HepG2 (cell line): ENCODE measurements around the gene DAB1. TPM values are rescaled to one million over a fixed set of nuclear protein-coding genes. Genes with fewer than 3 reads are reported as not detected.

Experiments used
- ATAC-seq: fragments of 200-7000 bp; cut with Tn5 transposase; 3 replicates; pipeline ENCODE4 v1.9.1; 2020; ENCODE audit warnings: mild to moderate bottlenecking, moderate library complexity
- BruUV-seq: library from RNA; stranded (reverse); fragments of 400-500 nt; replicated peaks from 2 replicates; lab custom pipeline; 2021; lab: Mats Ljungman, UMichigan
- CTCF ChIA-PET: fragments of 300-600 bp; formaldehyde crosslinking; extraction: SDS; loops from one replicate; lab custom pipeline; 2021; ENCODE audit warnings: low total read pairs, inconsistent platforms, low intra/inter-chr PET ratio; lab: Yijun Ruan, JAX
- POLR2A ChIA-PET: fragments of 350-600 bp; sonication (Branson Sonifier 250); formaldehyde crosslinking; loops from one replicate; lab custom pipeline; 2020; ENCODE audit warnings: antibody characterized with exemption, inconsistent platforms; lab: Yijun Ruan, JAX
- DNase-seq: peaks from one replicate; pipeline ENCODE4 v3.0.0-alpha.2; 2015; ENCODE audit warnings: low spot score
- FAIRE-seq: peaks from 3 replicates; lab custom pipeline; 2011; peaks lifted over from hg19 to GRCh38; lab: Jason Lieb, UNC
- H2AFZ ChIP-seq: one replicate; pipeline ENCODE4 v1.6.1; 2011; ENCODE audit warnings: low read length, inconsistent platforms
- H3K27ac ChIP-seq: fragments of 300-600 bp; 3 replicates; pipeline ENCODE4 v1.8.0; 2011; ENCODE audit warnings: mixed run types, mild to moderate bottlenecking, mixed read lengths, low read length, inconsistent platforms; ENCODE audit not compliant: insufficient read depth; ENCODE audit errors: extremely low read length
- H3K27me3 ChIP-seq, 2 experiments: fragments of 200-600 bp in 1 of 2; 2 replicates in 1 of 2; 3 replicates in 1 of 2; pipeline versions ENCODE4 v1.6.0 to v1.8.0; 2011; ENCODE audit warnings: low read length in 2 of 2, mild to moderate bottlenecking in 2 of 2, moderate library complexity in 2 of 2, inconsistent platforms in 1 of 2; ENCODE audit not compliant: insufficient read depth in 2 of 2, control insufficient read depth in 1 of 2
- H3K36me3 ChIP-seq, 2 experiments: fragments of 200-600 bp in 1 of 2; replicated peaks in 1 of 2; 2 replicates in 1 of 2; 3 replicates in 1 of 2; pipeline versions ENCODE4 v1.5.1 to v1.8.0; 2011; ENCODE audit warnings: low read length in 2 of 2, inconsistent platforms in 1 of 2; ENCODE audit not compliant: insufficient read depth in 2 of 2, control insufficient read depth in 1 of 2
- H3K4me1 ChIP-seq: 2 replicates; pipeline ENCODE4 v1.5.1; 2012; ENCODE audit warnings: low read length, inconsistent platforms; ENCODE audit not compliant: insufficient read depth
- H3K4me2 ChIP-seq: 2 replicates; pipeline ENCODE4 v1.6.0; 2011; ENCODE audit warnings: low read depth, low read length, inconsistent platforms
- H3K4me3 ChIP-seq, 3 experiments: fragments of 200-600 bp in 1 of 3; sonication (generic), shearing (Covaris generic) in 1 of 3; replicated peaks in 1 of 3; 2 replicates each; pipeline ENCODE4 v1.5.1; 2011 to 2016; ENCODE audit warnings: low read length in 3 of 3, inconsistent platforms in 2 of 3, low read depth in 2 of 3, mild to moderate bottlenecking in 2 of 3, control low read depth in 1 of 3, mixed read lengths in 1 of 3; ENCODE audit not compliant: insufficient read depth in 1 of 3
- H3K79me2 ChIP-seq: one replicate; pipeline ENCODE4 v1.6.1; 2011; ENCODE audit warnings: low read length, inconsistent platforms; ENCODE audit not compliant: insufficient read depth
- H3K9ac ChIP-seq: 2 replicates; pipeline ENCODE4 v1.6.0; 2011; ENCODE audit warnings: mild to moderate bottlenecking, low read depth, low read length, inconsistent platforms; ENCODE audit not compliant: insufficient read depth
- H3K9me3 ChIP-seq: 2 replicates; pipeline ENCODE4 v1.5.1; 2012; ENCODE audit warnings: mild to moderate bottlenecking, low read length
- H4K20me1 ChIP-seq: 2 replicates; pipeline ENCODE4 v1.6.0; 2011; ENCODE audit warnings: inconsistent platforms, mild to moderate bottlenecking, low read length, moderate library complexity; ENCODE audit not compliant: insufficient read depth
- CENPBD1 ChIP-seq: sonication (generic); formaldehyde crosslinking; IDR thresholded peaks from 2 replicates; pipeline ENCODE4 v1.8.0; 2022; ENCODE audit warnings: missing genetic modification reagents, low read depth, mild to moderate bottlenecking, borderline replicate concordance
- PHF21A ChIP-seq: sonication (generic); formaldehyde crosslinking; IDR thresholded peaks from 2 replicates; pipeline ENCODE4 v1.5.0; 2020; ENCODE audit warnings: mild to moderate bottlenecking, missing genetic modification reagents
- ZNF296 ChIP-seq: sonication (generic); formaldehyde crosslinking; conservative IDR thresholded peaks from 2 replicates; pipeline ENCODE4 v1.5.0; 2020; ENCODE audit warnings: mild to moderate bottlenecking, missing genetic modification reagents
- ZNF441 ChIP-seq: sonication (generic); formaldehyde crosslinking; IDR thresholded peaks from 2 replicates; pipeline ENCODE4 v1.7.0; 2021; ENCODE audit warnings: missing genetic modification reagents, borderline replicate concordance
- ZNF800 ChIP-seq: sonication (generic); formaldehyde crosslinking; IDR thresholded peaks from 2 replicates; pipeline ENCODE4 v1.4.0; 2020; ENCODE audit warnings: missing genetic modification reagents
- WGBS: methylation state at CpG from one replicate; pipeline ENCODE4 v1.1.6; 2017; ENCODE audit warnings: low lambda C conversion rate; 5-methylcytosine and 5-hydroxymethylcytosine counted together
- in situ Hi-C: cut with HindIII; loops from 2 replicates; pipeline ENCODE4 v1.10.0; 2017; ENCODE audit warnings: low pct_unique_long_range_greater_than_20kb; ENCODE audit not compliant: extremely low pct_ligation_motif_present
- intact Hi-C: fragments of 100-400 bp; cut with micrococcal nuclease; formaldehyde crosslinking; loops from one replicate; pipeline ENCODE4 v1.10.0; 2022; ENCODE audit not compliant: unreplicated experiment
- polyA plus RNA-seq, 8 experiments: library from polyadenylated mRNA; depleted of rRNA in 3 of 8; stranded (reverse) in 7 of 8; unstranded in 1 of 8; fragments of >200 nt; fragmentation: Illumina TruSeq in 4 of 8; extraction: Trizol in 4 of 8; gene quantifications; 2 replicates each; pipeline versions ENCODE4 v1.2.1 to v1.2.3, GENCODE V29; 2011 to 2016; ENCODE audit warnings: low read depth in 4 of 8, missing spikeins in 1 of 8, mixed read lengths in 1 of 8; ENCODE audit not compliant: insufficient read depth in 1 of 8
- total RNA-seq, 5 experiments: library from RNA; depleted of rRNA; stranded (reverse); fragments of >200 nt; fragmentation: Illumina TruSeq; extraction: Trizol; gene quantifications; 2 replicates each; pipeline ENCODE4 v1.2.3, GENCODE V29; 2016; ENCODE audit warnings: low read depth in 1 of 5

Gene DAB1
- total and polyA plus RNA-seq, 2 of the 13 experiments (the other 11 are each of a cell fraction or from before 2014, with no cell fraction given), result 0.04 to 0.13 TPM

- no peak for ATAC-seq
- no peak overlapping the region for H3K4me2 ChIP-seq
- intact Hi-C loops (no loop called here), in situ Hi-C loops (no loop called here)
- H3K36me3 ChIP-seq, result no peaks in the 10 kb centered on the region
- no peak for DNase-seq
- ChIA-PET CTCF (no interaction called here), POLR2A (no interaction called here)
- no peak overlapping the region for H2AFZ ChIP-seq
- no peaks in the 10 kb centered on the region for H3K27me3 ChIP-seq
- no peak overlapping the region for H3K4me3 ChIP-seq
- BruUV-seq, result no TSS peak
- H3K79me2 ChIP-seq, result no peaks in the 10 kb centered on the region
- TF ChIP-seq ZNF800 (CRISPR knock-in tag) (no peak), CENPBD1 (no peak), ZNF296 (CRISPR knock-in tag) (no peak)
- H3K9me3 ChIP-seq, result no peaks in the 10 kb centered on the region
- H4K20me1 ChIP-seq, result no peaks in the 10 kb centered on the region
- 91% methylated on average over 3 of the region's 3 CpGs for WGBS
- no peak overlapping the region for H3K9ac ChIP-seq
- no peak overlapping the region for H3K27ac ChIP-seq
- FAIRE-seq, result no peak
- peaks cover 19% of the 10 kb centered on the region for H3K4me1 ChIP-seq
Observed at GRCh38 chr1:57324388-57324787, 99.5 kb downstream of the DAB1 start.

- Histone ChIP-seq H3K4me3 (no peak overlapping the region), H3K9ac (no peak overlapping the region), H3K9me3 (no peaks in the 10 kb centered on the region), H3K79me2 (no peaks in the 10 kb centered on the region), H3K27me3 (no peaks in the 10 kb centered on the region), H3K36me3 (no peaks in the 10 kb centered on the region), H3K27ac (no peak overlapping the region), H3K4me1 (peaks cover 19% of the 10 kb centered on the region), H3K4me2 (no peak overlapping the region), H4K20me1 (no peaks in the 10 kb centered on the region), H2AFZ (no peak overlapping the region)
- intact Hi-C loops, result no loop called here
- 75% methylated on average over 4 of the region's 4 CpGs for WGBS
- no TSS peak for BruUV-seq
- no peak for ATAC-seq
- CTCF ChIA-PET, result no interaction called here
- in situ Hi-C loops, result no loop called here
- POLR2A ChIA-PET, result no interaction called here
- TF ChIP-seq ZNF441 (CRISPR knock-in tag) (no peak), PHF21A (CRISPR knock-in tag) (no peak)
- no peak for FAIRE-seq
- DNase-seq, result no peak
Observed at GRCh38 chr1:57321776-57322175, 102.1 kb downstream of the DAB1 start.
